Right lung (tissue), 5 donors: ENCODE data around the gene NPR1. TPM values are rescaled to one million over a fixed set of nuclear protein-coding genes. Genes with fewer than 3 reads are reported as not detected.
"Not testable (repeated sequence)": the region's sequence is repeated elsewhere in the genome, so short reads cannot be mapped to it uniquely, and the experiment has no call there.

Experiments
- DNase-seq, 2 donors: peaks; one replicate each; pipeline ENCODE4 v3.0.0-alpha.2; 2013
- polyA plus RNA-seq, 5 donors: library from polyadenylated mRNA; unstranded; fragments of 120-200 nt; gene quantifications; one replicate each; pipeline versions ENCODE4 v1.2.1 to v1.2.3, GENCODE V29; 2013; ENCODE audit warnings: inconsistent platforms in 1 of 5, low replicate concordance in 1 of 5; ENCODE audit not compliant: insufficient read length in 5 of 5, insufficient read depth in 1 of 5

Gene NPR1
- polyA plus RNA-seq, 5 donors = 14.4 to 20.5 (median 15.0) TPM

DNA sequence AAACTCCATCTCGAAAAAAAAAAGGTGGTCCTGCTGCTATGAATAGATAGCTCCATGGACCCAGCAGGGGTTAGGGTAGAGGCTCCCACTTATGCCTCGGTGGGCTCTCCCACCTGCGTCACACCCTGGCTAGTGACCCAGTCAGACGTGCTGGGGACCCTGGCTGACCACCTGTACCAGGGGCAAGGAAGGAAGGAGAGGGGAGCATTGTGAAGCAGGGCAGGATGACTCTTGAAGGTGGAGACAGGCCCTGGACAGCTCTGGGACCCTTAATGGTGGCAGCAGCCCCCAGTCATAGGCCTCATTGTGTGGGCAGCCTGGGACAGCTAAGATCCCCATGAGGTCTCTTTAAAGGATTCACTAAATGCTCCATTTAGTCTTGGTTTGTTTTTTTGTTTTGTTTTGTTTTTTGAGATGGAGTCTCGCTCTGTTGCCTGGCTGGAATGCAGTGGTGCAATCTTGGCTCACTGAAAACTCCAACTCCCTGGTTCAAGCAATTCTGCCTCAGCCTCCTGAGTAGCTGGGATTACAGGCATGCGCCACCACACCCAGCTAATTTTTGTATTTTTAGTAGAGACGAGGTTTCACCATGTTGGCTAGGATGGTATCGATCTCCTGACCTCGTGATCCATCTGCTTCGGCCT lies 30.4 kb upstream of the NPR1 start:
- DNase-seq = no peak

DNA sequence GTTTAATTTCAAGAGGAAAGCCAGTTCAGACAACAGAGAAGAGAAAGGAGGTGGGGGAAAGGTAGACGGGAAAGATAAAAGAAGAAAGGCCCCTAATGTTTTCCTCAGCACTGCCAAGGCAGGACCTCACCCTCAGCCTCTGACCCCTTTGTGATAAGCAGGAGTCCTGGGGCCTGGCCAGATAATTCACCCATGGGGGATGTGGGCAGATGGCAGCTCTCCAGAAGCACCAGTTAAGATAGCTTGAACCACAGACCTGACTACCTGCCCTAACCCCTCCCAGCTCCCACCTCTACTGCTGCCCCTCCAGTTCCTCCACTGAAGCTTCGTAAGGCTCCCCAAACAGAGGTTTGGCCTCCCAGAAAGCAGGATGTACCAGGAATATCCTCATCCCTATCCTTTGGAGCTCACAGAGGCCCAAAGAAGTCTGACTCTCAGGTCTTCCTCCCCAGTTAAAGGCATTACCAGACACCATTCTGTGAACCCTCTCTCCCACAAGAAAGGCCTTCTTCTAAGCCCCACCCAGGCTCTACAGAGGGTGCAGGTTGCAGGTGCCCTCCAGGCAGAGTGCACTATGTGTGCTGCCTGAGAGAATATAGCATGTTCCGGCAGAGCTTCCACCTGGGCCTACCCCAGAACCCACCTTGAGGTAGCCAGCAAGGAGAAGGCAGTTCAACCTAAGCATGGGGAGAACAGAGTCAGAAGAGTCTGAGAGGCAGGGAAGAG lies 29.2 kb upstream of the NPR1 start:
- no peak for DNase-seq

DNA sequence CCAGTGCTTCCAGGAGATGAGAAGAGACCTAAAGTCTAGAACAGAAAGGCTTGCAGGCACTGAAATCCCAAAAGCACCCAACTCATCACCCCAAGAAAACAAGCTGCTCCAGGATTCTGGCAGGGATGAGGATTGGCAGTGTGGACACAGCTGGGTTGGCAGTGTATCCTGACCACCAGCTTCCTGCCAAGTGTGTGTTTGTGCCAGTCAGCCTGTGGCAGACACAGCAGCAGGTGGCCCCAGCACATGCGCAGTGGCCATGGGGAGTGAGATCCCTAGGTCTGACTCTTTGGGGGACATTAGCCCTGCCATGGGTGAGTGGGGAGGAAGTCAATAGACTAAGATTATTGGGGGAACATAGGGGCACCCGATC lies 28.6 kb upstream of the NPR1 start:
- no peak for DNase-seq

DNA sequence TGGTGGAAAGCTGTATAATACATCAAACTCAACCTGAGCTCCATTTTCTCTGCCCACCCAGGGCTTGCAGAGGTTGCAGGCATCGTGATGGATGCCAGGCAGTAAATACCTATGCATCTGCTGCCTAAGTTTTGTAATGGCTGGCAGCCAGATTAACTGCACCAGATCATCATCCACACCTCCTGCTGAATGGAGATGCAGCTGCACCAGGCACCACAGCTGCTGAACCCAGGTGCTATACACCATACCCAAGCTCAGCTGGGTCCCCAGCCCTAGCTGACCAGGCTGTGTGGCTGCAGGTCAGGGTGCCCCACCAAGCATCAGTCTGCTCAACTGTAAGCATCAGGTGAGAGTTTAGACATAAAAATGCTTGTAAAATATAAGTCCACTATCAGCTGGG lies 26.7 kb upstream of the NPR1 start:
- DNase-seq = no peak

DNA sequence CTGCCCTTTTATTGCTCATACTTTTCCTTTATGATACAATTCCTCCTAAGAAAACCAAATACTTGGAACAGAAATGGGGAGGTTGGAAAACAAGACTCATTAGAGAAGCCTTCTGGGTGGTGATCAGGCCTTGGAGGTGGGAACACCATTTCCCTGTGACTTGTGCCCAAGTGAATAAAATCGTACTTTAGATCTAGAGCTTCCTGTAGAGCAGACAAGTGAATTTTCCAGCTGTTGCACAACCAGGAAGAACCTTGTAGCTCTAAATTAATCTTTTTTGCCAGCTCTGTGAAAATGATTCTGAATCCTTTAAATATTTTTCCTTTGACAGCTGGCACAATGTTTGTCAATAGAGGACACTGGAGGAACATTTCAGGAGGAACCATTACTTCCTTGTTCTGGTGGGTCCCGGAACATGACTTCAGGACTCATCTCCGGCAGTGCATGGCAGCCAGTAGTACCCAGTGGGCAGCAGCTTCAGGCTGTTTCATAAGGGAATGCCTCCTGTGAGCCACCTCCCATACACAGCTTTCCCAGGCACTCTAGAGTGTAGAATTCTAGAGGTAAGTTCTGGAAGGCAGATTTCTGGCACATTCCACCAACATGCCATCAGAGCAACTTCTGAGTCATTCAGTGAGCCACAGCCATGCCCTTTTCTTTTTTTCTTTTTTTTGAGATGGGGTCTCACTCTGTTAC lies 25.5 kb upstream of the NPR1 start:
- no peak for DNase-seq

DNA sequence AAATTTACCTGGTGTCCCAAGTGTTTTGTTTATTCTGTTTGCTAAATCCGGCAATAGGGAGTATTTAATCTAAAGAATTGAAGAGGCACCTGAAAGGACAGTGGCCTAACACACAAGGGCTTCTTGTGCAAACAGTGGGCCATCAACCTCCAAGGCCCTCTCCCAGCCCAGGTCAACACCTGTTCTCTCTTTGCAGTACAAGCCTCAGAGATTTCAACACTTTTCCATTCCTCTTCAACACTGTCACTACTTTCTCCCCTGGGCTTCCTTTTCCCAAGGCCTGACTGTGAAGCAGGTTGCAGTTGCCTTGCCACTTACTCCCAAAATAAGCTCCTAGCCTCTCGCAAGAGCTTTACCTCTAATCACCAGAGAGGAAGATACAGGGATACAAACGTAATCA lies 23.2 kb upstream of the NPR1 start:
- DNase-seq = no peak

DNA sequence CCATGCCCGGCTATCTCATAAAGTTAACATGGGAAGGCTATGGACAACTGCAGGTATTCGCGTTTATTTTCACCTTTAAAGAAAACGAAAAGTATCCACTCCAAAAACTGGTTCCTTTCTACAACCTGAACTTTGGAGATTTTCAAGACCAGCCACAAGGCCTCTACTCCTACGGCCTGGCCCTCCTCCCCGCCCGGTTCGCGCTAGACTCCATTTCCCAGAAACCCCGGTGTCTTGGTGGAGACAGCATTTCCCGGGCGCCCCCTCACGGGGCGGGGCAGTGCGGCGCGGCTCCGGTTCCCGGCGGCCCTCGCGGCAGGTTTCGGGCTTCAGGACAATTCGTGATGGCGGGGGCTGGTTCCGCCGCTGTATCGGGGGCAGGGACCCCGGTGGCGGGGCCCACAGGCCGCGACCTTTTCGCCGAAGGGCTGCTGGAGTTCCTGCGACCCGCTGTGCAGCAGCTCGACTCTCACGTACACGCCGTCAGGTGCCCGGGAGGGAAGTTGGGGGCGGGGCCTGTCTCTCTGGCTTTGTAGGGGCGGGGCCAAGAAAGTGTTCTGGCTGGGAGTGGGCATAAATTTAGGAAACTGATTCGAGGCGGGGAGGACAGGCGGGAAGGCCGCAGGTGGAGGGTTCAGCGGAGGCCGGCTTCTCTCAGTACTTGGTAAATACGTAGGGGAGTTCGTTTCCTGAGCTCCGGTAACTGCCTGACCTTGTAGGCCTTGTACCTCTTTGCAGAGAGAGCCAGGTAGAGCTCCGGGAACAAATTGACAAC lies 19.9 kb upstream of the NPR1 start, which contains the start of gene SNAPIN:
TSS of gene SNAPIN (plus strand) at position 304 of the 775 bp plus-strand sequence. CDS start at position 345, 41 bp downstream.
- DNase-seq = peak; percentile 88 to 89

DNA sequence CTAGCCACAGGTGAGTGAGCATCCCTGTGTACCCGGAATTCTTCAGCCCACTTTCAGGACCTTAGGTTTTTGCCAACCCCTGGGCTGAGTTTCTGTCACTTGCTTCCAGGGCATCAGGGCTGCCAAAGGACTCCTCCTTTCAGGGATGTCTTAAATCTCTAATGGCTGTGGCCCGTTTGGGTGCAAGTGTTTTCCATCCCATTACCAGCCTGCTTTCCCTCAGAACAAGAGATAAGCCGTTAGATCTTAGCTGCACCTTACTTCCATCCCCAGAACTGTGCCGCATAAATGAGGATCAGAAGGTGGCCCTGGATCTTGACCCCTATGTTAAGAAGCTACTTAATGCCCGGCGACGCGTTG lies 19.3 kb upstream of the NPR1 start:
- no peak for DNase-seq

DNA sequence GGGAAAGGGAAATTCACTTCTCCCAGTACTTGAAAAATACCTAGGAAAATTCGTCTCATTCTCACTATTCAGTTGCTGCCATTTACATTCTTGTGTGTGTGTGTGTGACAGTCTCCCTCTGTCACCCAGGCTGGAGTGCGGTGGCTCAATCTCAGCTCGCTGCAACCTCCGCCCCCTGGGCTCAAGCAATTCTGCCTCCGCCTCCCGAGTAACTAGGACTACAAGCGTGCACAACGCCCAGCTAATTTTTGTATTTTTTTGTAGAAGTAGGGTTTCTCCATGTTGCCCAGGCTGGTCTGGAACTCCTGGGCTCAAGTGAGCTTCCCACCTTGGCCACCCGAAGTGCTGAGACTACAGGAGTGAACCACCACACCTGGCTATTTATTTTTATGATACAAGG lies 18.8 kb upstream of the NPR1 start:
- no peak for DNase-seq

DNA sequence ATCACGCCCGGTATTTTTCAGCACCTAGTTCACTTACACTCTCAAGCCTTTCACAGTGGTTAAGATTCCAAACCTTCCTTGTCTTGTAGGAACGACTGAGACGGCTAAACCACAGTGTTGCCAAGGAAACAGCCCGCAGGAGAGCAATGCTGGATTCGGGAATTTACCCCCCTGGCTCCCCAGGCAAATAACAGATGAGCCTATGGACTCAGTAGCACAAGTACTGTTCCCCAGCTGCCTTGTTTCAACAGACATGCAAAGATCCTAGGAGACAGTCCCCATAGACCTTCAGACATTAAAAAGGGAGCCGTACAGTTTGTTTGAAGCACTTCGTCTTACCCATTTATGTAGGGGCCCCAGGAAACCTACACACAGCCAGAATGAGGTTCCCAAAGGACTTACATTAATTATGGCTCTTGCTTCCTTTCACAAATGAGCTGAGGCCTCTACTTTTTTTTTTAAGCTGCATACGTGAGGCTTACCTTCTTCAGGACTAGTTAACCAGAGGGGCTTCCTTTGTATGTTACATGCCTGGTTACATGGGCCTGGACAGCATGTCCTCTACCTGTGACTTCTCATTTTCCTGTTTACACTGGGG lies 17.3 kb upstream of the NPR1 start:
- no peak for DNase-seq

DNA sequence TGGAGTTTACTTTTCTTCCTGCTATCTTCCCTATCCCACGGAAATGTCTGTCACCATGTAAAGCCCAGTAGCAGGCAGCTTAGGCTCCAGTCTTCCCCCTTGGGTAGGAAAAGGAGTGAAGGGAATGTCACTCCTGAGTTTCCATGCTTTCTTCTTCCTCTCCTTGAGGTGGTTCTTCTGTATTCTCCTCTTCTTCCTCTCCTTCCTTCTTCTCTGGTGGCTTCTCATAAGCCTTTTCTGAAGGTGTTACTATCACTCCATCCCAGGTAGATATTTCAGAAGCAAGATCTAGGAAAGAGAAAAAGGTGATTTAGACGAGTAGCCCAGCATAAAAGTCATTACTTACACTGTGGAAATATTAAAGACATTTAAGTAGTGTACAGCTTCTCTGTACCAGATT lies 16.2 kb upstream of the NPR1 start:
- DNase-seq = no peak

DNA sequence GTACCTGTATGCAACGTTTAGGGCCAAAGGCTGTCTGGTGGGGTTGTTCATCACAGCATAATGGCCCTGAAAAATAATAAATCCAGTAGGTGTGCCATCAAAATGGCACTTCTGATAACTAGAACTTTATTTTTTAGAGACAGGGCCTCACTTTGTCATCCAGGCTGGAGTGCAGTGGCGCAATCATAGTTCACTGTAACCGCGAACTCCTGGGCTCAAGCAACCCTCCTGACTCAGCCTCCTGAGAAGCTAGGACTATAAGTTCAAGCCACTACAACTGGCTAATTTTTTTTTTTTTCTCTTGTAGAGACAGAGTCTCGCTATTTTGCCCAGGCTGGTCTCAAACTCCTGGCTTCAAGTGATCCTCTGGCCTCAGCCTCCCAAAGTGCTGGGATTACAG lies 15.3 kb upstream of the NPR1 start:
- DNase-seq = no peak

DNA sequence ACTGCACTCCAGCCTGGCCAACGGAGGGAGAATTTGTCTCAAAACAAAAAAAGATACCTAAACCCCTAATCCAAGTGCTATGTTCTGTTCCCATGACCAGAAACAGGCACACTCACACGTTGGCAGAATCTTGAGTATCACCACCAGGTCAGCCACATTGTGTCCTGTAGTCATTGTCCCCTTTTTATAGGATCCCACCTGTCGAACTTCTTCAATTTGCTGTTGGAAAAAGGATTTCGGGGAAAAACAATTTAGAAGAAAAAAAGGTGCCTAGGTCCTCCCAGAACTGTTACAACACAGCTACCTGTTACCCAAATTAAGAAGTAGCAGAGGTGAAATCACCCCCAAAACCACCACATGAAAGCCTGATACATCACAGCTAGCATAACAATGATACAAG lies 11.0 kb upstream of the NPR1 start:
- no peak for DNase-seq

DNA sequence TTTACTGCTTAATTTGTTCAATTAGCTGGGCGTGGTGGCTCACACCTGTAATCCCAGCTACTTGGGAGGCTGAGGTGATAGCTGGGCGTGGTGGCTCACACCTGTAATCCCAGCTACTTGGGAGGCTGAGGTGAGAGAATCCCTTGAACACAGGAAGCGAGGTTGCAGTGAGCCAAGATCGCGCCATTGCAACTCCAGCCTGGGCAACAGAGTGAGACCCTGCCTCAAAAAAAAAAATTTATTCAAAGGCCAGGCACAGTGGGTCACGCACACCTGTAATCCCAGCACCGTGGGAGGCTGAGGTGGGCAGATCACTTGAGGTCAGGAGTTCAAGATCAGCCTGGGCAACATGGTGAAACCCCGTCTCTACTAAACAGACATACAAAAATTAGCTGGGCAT lies 9.8 kb upstream of the NPR1 start:
- DNase-seq = not testable (repeated sequence)

DNA sequence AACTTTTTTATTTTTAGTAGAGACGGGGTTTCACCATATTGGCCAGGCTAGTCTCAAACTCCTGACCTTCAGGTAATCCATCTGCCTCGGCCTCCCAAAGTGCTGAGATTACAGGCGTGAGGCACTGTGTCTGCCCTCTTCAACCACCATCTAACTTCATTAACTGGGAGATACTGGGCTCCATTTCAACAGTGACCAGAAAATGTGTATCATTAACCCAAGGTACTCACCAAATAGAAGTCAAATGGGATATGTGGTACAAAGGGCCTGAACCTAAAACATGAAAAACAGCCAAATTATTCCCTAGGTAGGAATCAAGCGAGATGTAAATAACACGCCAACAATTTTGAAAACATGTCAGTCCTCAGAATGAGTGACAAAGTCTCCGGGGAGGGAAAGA lies 8.9 kb upstream of the NPR1 start:
- no peak for DNase-seq

DNA sequence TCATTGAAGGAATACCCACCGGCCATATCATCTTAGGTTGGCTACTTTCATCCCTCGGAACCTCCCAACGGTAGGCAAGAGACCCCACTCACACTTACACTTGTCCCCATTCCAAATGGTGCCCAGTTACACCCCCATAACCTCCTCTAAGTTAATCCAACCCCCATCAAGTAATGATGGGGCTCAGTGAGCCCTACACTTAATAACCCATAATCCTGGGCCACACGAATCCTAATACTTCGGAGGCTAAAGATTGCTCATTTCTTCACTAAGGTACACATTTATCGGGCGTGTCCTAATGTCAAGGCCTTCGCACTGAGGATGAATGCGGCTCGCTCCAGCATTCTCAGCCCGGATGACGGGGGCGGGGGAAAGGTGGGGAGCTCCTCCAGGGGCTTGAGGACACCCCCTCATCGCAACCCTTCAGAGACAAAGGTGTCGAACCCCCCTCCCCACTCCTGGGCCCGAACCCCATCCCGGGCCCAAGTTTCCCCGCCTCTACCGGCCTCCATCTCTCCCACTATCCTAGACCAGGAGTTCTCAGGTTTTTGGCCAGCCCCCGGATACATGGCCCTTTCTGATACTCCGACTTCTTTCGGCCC lies 8.1 kb upstream of the NPR1 start:
- no peak for DNase-seq

DNA sequence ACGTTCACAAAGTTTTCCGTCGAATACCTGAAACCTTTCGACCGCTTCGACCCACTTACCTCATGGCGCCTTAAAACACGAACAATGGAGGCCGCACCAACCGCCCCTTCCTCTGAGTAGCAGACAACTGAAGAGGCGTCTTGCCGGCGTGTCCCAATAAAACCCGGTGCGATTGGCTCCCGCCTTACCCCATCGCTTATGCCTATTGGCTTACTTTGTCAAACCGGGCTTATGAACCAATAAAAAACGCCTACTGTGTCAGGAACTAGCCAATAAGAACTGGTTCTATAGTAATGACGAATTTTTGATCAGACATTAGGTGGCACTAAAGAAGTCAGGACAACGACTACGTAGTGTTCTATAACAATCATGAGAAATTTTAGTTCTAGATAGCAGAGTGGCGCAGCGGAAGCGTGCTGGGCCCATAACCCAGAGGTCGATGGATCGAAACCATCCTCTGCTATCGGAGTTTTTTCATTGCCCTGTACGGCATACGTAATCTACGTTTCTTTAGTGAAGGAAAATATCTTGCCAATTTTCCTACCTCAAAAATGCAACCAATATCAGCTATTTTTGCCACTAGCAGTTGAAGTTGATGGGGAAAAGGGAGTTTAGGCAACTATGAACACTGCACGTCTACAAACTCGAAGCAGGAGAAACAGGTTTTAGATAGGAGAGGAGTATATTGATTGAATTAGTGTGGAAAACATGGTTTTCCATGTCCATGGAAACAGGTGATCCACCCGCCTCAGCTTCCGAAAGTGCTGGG lies 7.4 kb upstream of the NPR1 start, which contains the start of gene ILF2:
TSS of gene ILF2 (minus strand) at position 135 of the 769 bp plus-strand sequence. CDS start at position 64, 71 bp downstream.
- peak; percentile 98 to 99 for DNase-seq

DNA sequence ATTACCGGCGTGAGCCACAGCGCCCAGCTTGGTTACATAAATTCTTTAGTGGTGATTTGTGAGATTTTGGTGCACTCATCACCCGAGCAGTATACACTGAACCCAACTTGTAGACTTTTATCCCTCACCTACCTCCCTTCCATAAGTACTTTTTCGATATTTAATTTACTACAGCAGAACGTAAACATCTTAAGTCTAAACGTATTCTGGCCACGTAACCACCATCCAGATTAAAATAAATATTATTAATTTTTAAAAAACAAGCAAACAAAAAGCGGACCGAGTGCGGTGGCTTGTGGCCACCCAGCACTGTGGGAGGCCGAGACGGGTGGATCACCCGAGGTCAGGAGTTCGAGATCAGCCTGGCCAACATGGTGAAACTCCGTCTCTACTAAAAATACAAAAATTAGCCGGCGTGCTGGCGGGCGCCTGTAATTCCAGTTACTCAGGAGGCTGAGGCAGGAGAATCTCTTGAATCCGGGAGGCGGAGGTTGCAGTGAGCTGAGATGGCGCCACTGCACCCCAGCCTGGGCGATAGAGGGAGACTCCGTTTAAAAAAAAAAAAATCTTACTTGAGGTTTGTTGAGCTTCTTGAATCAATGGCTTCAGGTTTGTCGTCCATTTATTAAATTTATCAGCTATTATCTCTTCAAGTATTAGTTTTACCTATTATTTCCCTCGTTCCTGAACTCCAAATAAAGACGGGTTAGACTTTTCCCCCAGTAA lies 6.7 kb upstream of the NPR1 start:
- not testable (repeated sequence) for DNase-seq

DNA sequence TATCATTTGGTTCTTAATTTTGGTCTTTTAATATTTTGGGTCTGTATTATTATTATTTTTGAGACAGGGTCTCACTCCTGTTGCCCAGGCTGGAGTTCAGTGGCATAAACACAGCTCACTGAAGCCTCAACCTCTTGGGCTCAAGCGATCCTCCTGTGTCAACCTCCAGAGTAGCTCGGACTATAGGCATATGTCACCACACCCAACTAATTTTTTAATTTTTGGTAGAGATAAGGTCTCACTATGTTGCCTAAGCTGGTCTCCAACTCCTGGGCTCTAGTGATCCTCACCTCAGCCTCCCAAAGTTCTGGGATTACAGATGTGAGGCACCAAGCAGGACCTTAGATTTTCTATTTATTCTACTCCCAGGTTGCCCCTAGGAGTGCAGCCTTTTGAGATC lies 5.0 kb upstream of the NPR1 start:
- DNase-seq = no peak
